HG03139 (cell line): ENCODE results near the gene HDAC4.

Experiments
- ATAC-seq: cut with Tn5 transposase; IDR thresholded peaks from one replicate; pipeline ENCODE4 v1.9.1; 2021; ENCODE audit not compliant: unreplicated experiment

The HDAC4 gene

DNA sequence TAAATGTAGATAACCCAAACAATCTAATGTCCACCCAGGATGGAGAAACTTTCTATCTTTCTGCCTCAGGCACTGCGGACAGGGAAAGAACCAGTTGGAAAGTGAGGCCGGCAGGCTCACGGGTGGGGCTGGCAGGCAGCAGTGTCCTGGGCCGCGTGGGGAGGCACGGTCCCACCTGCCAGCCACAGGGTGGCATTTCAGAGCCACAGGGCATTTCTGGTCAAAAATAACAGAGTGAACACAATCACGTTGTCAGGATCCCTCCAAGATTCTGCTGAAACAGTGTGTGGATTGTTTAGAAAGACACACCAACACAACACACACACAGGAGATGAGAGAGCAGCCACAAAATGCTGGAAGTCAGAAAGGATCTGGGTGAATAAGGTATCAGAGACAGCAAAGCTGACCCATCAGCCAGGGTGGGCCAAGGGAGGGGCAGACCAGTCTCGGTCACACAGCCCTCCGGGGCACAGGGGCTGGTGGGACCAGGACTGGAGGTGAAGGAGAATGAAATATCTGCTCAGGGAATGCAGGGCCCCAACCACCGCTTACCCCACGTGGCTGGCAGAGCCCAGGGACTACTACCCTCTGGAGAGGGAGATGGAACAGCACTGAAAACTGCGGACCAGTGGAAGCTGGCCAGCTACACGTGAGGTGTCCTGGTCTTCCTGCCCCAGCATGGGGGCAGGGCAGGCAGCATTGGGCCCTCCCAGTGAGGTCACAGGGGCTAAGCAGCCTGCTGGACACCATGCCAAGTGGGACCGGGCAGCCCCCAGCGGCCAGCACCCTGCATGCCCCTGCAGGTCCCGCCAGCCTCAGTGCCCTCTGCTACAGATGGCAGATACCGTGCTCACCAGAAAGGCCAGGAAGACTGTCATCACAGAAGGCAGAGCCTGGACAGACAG lies 173.9 kb downstream of the HDAC4 start:
- ATAC-seq = no peak

GRCh38 chr2:239225871-239226561 lies 174.8 kb downstream of the HDAC4 start:
- ATAC-seq = no peak

DNA sequence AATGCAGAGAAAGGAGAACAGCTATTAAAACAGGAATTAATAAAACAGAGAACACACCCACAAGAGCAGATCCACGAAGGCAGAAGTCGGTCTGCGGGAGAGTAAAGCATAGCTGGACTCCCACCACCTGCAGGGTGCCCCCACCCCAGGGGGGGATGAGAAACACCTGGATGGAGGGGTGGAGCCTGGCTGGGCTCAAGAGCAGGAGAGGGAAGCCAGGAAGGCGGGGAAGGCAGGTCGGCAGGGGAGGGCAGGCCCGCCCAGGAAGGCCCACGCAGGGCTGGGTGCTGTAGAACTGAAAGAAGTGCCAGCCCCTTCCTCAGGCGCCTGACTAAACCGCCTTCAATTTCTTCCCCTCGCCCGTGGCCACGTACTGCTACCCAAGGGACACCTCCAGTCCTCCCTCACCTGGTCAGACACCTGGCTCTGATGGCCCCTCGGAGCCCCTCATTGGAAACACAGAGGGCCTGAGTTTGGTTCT lies 175.4 kb downstream of the HDAC4 start:
- no peak for ATAC-seq

- no peak for ATAC-seq
Observed at GRCh38 chr2:239224955-239225354, 175.9 kb downstream of the HDAC4 start.

GRCh38 chr2:239224199-239224570 lies 176.6 kb downstream of the HDAC4 start:
- no peak for ATAC-seq

- no peak for ATAC-seq
Observed at GRCh38 chr2:239223310-239224198, 177.3 kb downstream of the HDAC4 start.

- no peak for ATAC-seq
Observed at GRCh38 chr2:239222706-239223309, 178.0 kb downstream of the HDAC4 start.

DNA sequence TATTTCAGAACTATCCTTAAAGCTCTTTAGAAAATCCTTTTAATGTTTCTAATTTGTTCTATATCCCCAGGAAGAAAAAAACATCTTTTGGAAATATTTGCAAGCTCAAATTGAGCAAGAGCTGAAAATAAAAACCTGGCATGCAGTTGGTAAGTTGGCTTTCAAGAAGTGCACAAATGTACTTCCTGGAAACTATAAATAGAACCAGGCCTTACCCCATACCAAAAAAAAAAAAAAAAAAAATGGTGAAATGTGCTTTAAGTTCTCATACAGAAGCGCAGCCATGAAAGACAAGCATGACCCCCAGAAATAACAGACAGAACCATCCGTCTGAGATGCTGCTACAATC lies 178.5 kb downstream of the HDAC4 start:
- ATAC-seq = no peak

- no peak for ATAC-seq
Observed at GRCh38 chr2:239220981-239221396, 179.8 kb downstream of the HDAC4 start.

DNA sequence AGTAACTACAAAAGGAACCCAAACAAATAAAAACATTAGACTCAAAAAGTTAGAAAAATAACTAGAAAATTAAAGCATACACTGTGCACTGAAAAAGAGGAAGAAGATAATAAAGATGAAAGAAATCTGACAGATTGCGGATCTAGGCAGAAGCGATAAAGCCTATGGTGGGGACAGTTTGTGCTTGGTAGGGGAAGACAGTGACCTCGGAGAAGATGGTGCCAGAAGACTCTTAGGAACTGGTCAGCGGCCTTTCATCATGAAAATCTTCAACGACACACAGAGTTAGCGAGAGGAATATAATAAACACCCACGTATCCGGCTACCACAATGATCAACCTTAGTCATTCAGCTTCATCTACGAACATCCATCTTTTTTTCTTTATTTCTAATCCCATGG lies 180.5 kb downstream of the HDAC4 start:
- no peak for ATAC-seq

GRCh38 chr2:239216614-239217273 lies 184.1 kb downstream of the HDAC4 start:
- ATAC-seq = no peak

GRCh38 chr2:239215988-239216613 lies 184.7 kb downstream of the HDAC4 start:
- no peak for ATAC-seq

DNA sequence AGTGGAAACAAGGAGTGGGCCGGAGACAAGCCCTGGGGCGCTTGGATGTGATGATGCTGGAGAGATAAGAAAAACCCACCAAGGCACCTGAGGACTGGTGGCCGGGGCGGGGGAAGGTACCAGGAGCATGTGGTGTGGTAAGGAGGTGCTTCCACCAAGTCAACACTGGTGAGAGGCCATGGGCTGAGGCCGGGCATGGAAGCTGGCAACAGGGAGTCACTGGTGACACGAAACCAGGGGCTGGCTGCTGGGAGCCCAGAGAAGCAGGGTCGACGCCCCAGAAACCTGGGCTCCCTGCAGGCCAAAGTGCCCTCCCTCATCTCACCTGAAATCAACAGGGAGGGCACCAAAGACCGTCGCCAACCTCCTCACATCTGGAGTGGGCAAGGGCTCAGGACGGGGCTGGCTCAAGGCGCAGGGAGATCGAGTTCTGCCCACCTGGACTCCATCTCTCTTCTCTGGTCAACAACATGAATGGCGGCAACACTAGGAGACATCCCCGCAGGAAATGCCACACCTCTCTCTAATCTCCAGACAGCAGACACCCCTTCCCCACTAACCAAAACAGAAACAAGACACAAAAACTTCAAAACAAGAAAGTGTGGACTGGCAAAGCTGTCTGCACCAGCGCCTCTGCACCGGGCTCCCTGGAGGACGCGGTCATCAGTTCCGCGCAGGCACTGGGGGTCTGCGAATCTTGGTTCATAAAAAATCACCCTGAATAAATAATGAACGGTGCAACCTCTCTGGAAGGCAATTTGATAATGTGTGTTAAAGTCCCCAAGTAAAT lies 185.5 kb downstream of the HDAC4 start:
- no peak for ATAC-seq

DNA sequence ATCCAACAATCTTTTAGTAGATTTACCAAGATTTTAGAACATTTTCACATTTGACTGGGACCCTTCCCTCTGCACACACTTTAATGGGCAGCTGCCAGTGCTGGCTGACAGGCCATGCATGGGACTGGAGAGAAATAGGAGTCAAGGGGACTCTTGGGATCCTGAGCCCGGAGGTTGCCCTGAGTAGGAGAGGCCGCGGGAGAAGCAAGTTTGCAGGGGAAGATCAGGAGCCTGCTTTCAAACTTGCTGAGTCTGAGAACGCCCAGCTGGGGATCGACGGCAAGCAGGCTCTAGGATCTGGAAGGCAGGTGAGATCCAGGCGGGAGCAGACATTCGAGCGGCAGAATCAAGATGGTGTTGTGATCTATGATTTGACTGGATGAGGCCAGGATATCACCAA lies 186.1 kb downstream of the HDAC4 start:
- ATAC-seq = no peak

DNA sequence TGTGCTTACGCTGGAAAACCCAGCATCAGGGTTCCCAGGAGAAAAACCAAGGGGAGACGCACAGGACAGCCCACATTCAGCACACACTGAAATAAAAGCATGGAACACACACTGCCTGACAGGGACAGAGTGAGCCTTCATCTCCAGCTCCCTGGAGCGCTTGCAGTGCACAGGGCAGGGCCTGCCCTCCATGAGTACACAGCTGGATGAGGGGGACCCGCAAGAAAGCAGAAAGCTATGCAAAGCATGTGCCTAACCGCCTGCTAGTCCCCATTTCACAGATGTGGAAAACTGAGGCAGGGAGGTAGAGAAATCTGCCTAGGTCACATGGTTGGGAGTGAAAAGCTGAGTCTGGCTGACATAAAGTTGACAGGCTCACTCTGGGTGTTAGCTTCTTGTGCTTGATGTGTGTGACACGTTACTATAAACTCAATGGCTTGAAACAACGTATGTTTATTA lies 187.1 kb downstream of the HDAC4 start:
- ATAC-seq = no peak

GRCh38 chr2:239212929-239213642 lies 187.7 kb downstream of the HDAC4 start:
- no peak for ATAC-seq

- no peak for ATAC-seq
Observed at GRCh38 chr2:239212121-239212928, 188.5 kb downstream of the HDAC4 start.
